Measurements from ENCODE around the gene SSTR1. TPM values are rescaled to one million over a fixed set of nuclear protein-coding genes. Genes with fewer than 3 reads are reported as not detected.

Gene SSTR1
- total RNA-seq, 4 donors from 2014 or later, result 0.19 to 0.67 TPM; not detected in 2

DNA sequence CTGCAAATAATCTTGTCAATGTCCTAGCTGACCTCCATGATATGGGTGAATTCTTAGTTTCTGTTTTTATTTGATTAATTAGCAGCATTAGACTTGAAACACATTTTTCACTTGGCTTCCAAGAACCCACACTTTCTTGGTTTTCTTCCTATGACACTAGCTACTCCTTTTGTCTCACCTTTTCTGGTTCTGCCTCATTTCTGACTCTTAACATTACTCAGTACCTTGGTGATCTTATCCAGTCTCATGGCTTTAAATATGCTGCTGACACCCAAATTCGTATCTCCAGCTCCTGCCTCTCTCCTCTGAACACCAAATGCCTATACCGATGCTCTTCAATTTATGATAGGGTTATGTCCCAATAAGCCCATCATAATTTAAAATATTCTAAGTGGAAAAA is 32.0 kb upstream of the SSTR1 start:
- no peaks in the 10 kb centered on the region for H3K36me3 ChIP-seq
- H3K4me3 ChIP-seq, result no peak overlapping the region
- peaks cover 0 to 12% (median 0%) of the 10 kb centered on the region in 3 donors for H3K4me1 ChIP-seq
- DNase-seq, result no peak
- TF ChIP-seq, protein P1, sequence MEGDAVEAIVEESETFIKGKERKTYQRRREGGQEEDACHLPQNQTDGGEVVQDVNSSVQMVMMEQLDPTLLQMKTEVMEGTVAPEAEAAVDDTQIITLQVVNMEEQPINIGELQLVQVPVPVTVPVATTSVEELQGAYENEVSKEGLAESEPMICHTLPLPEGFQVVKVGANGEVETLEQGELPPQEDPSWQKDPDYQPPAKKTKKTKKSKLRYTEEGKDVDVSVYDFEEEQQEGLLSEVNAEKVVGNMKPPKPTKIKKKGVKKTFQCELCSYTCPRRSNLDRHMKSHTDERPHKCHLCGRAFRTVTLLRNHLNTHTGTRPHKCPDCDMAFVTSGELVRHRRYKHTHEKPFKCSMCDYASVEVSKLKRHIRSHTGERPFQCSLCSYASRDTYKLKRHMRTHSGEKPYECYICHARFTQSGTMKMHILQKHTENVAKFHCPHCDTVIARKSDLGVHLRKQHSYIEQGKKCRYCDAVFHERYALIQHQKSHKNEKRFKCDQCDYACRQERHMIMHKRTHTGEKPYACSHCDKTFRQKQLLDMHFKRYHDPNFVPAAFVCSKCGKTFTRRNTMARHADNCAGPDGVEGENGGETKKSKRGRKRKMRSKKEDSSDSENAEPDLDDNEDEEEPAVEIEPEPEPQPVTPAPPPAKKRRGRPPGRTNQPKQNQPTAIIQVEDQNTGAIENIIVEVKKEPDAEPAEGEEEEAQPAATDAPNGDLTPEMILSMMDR (IDR thresholded peaks at IDR 0.05), result no peak
- TF ChIP-seq POLR2A (IDR thresholded peaks at IDR 0.05), result no peak
- no peak overlapping the region for H3K27ac ChIP-seq
- whole genome bisulfite sequencing, 2 donors, result 74 to 83% methylated on average over 2 of the region's 2 CpGs
- H3K9me3 ChIP-seq, result no peaks in the 10 kb centered on the region
- no peaks in the 10 kb centered on the region for H3K27me3 ChIP-seq
- intact Hi-C loops (cut with DNase I), result no loop called here

DNA sequence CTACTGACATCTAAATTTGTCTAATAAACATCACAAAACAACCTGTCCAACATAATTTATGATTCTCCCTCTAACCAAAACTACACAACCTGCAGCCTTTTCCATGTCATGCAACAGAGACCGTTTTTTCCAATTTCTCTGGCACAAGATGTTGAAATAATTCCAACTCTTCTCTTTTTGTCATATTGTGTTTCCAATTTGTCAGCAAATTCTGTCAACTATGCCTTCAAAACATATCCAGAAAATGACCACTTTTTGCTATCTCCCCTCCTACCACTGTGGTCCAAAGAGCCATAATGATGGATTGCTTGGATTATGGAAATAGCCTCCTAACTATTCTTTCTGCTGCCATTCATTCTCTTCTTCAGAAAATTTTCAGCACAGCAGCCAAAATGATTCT is 31.3 kb upstream of the SSTR1 start:
- no peak for DNase-seq
- Histone ChIP-seq H3K36me3 (no peaks in the 10 kb centered on the region), H3K4me3 (no peak overlapping the region), H3K9me3 (no peaks in the 10 kb centered on the region), H3K27me3 (no peaks in the 10 kb centered on the region), H3K4me1 (peaks cover 0 to 6% (median 0%) of the 10 kb centered on the region in 3 donors), H3K27ac (no peak overlapping the region)
- TF ChIP-seq POLR2A (IDR thresholded peaks at IDR 0.05), result no peak
- TF ChIP-seq, protein P1 (IDR thresholded peaks at IDR 0.05), result no peak
- 42 to 59% methylated on average over 1 of the region's 1 CpG for WGBS, 2 donors
- intact Hi-C loops (cut with DNase I), result no loop called here

GRCh38 chr14:38184132-38184531 is 23.6 kb upstream of the SSTR1 start:
- no peak for TF ChIP-seq POLR2A (IDR thresholded peaks at IDR 0.05)
- TF ChIP-seq, protein P1 (IDR thresholded peaks at IDR 0.05), result no peak
- intact Hi-C loops (cut with DNase I), result no loop called here
- DNase-seq, result no peak
- Histone ChIP-seq H3K9me3 (no peaks in the 10 kb centered on the region), H3K36me3 (no peaks in the 10 kb centered on the region), H3K27me3 (no peaks in the 10 kb centered on the region), H3K27ac (no peak overlapping the region), H3K4me1 (no peaks in the 10 kb centered on the region), H3K4me3 (no peak overlapping the region)

DNA sequence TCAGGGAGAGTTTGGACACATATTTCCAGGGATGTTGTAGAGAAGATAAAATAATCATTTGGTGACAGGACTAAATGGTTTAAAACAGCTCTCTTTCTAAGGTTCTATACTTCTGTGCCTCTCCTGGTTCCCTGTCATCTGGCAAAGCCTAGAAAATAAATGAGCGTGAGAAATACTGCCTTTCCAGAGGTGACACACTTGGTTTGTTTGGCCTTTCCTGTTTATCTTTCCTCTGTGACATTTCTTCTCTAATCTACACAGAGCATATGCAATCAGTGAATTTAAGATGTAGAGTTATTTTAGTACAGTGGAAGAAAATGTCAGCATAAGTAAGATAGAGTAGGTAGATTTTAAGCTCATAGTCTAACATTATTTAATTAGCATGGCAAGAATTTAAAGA is 22.0 kb upstream of the SSTR1 start:
- TF ChIP-seq POLR2A (IDR thresholded peaks at IDR 0.05), result no peak
- TF ChIP-seq, protein P1 (IDR thresholded peaks at IDR 0.05), result no peak
- Histone ChIP-seq H3K27ac (no peak overlapping the region), H3K9me3 (no peaks in the 10 kb centered on the region), H3K27me3 (no peaks in the 10 kb centered on the region), H3K4me1 (no peaks in the 10 kb centered on the region), H3K4me3 (no peak overlapping the region), H3K36me3 (no peaks in the 10 kb centered on the region)
- no peak for DNase-seq
- 85 to 88% methylated on average over 1 of the region's 1 CpG for WGBS, 2 donors
- intact Hi-C loops (cut with DNase I), result no loop called here

- 67 to 71% methylated on average over 1 of the region's 1 CpG for WGBS, 2 donors
These were observed 21.5 kb upstream of the SSTR1 start for GRCh38 chr14:38186216-38186615.

GRCh38 chr14:38187528-38187927 is 20.2 kb upstream of the SSTR1 start:
- no peaks in the 10 kb centered on the region for H3K27me3 ChIP-seq
- DNase-seq, result no peak
- H3K4me1 ChIP-seq, result no peaks in the 10 kb centered on the region
- no peaks in the 10 kb centered on the region for H3K9me3 ChIP-seq
- WGBS, 2 donors, result 28 to 40% methylated on average over 2 of the region's 2 CpGs
- H3K36me3 ChIP-seq, result no peaks in the 10 kb centered on the region
- TF ChIP-seq, protein P1 (IDR thresholded peaks at IDR 0.05), result no peak
- TF ChIP-seq POLR2A (IDR thresholded peaks at IDR 0.05), result no peak
- no peak overlapping the region for H3K4me3 ChIP-seq
- intact Hi-C loops (cut with DNase I), result no loop called here
- no peak overlapping the region for H3K27ac ChIP-seq

More at GRCh38 chr14:38186216-38186615, 21.5 kb upstream of the SSTR1 start:
- no peak for DNase-seq
- Histone ChIP-seq H3K9me3 (no peaks in the 10 kb centered on the region), H3K4me1 (no peaks in the 10 kb centered on the region), H3K27ac (no peak overlapping the region), H3K36me3 (no peaks in the 10 kb centered on the region), H3K27me3 (no peaks in the 10 kb centered on the region), H3K4me3 (no peak overlapping the region)
- intact Hi-C loops (cut with DNase I), result no loop called here
- no peak for TF ChIP-seq POLR2A (IDR thresholded peaks at IDR 0.05)

All from esophagus squamous epithelium (tissue), 5 donors.